ENCODE results near the gene APOBEC3C. TPM values are rescaled to one million over a fixed set of nuclear protein-coding genes. Genes with fewer than 3 reads are reported as not detected.
"Not testable (repeated sequence)": the region's sequence is repeated elsewhere in the genome, so short reads cannot be mapped to it uniquely, and the experiment has no call there.

The APOBEC3C gene
- total RNA-seq, 1 donor from 2014 or later = 34.7 TPM

DNA sequence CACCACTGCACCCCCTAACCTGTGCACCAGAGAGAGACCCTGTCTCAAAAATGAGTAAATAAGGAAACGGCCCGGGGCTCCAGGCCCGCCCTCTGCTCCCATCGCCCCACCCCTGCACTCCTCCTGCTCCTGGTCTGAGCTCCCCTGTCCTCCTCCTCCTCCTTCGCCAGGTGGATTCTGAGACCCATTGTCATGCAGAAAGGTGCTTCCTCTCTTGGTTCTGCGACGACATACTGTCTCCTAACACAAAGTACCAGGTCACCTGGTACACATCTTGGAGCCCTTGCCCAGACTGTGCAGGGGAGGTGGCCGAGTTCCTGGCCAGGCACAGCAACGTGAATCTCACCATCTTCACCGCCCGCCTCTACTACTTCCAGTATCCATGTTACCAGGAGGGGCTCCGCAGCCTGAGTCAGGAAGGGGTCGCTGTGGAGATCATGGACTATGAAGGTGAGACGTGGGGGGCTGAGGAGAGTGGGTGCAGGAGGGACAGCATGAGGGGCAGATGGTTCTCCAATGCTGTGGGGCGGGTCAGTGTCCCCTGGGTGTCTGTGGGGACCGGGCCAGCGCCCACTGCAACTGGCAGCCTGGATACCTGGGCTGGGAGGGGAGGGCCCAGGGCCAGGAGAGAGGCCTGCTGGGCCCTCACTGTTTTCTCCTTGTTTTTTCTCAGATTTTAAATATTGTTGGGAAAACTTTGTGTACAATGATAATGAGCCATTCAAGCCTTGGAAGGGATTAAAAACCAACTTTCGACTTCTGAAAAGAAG, 3.7 kb downstream of the APOBEC3C start:
- H3K36me3 Mint-ChIP-seq = peaks cover 2% of the 10 kb centered on the region
- TF ChIP-seq, protein P1, sequence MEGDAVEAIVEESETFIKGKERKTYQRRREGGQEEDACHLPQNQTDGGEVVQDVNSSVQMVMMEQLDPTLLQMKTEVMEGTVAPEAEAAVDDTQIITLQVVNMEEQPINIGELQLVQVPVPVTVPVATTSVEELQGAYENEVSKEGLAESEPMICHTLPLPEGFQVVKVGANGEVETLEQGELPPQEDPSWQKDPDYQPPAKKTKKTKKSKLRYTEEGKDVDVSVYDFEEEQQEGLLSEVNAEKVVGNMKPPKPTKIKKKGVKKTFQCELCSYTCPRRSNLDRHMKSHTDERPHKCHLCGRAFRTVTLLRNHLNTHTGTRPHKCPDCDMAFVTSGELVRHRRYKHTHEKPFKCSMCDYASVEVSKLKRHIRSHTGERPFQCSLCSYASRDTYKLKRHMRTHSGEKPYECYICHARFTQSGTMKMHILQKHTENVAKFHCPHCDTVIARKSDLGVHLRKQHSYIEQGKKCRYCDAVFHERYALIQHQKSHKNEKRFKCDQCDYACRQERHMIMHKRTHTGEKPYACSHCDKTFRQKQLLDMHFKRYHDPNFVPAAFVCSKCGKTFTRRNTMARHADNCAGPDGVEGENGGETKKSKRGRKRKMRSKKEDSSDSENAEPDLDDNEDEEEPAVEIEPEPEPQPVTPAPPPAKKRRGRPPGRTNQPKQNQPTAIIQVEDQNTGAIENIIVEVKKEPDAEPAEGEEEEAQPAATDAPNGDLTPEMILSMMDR (IDR thresholded peaks at IDR 0.05; ENCODE audit: unreplicated experiment) = no peak
- H3K4me3 Mint-ChIP-seq = no peak overlapping the region
- H3K27me3 Mint-ChIP-seq (ENCODE audit: low read depth) = no peaks in the 10 kb centered on the region
- H3K4me1 Mint-ChIP-seq = peaks cover 60% of the 10 kb centered on the region
- H3K27ac Mint-ChIP-seq = peak overlapping the region; percentile 21
- no peak for DNase-seq (ENCODE audit: low spot score in 2 of 2, unreplicated experiment in 2 of 2)
- no peaks in the 10 kb centered on the region for H3K9me3 Mint-ChIP-seq

DNA sequence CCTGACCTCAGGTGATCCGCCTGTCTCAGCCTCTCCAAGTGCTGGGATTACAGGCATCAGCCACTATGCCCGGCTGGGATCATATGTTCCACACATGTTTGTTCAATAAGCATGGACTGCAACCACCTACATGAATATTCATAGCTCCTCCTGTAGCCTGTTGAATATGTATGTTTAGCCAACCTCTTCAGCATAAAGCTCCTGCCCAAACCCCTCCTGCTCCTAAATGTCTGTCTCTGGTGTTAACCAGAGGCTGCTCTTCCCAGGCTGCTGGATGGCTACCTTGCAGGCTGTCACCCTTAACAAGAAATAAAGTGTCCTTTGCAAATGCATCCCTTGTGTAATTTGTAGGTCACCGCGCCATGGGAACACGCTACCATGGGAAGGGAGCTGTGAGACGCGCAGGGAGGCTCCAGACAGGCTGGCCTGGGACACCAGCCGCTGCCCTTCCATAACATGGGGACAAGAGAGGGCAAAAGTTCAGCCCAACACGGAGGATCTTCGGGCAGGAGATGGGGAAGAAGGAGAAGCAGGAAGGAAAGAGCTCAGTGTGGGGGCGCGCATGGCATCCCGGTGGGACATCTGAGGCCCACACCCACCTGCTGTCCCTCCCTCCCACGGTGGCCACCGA, 6.1 kb downstream of the APOBEC3C start:
- H3K27me3 Mint-ChIP-seq (ENCODE audit: low read depth); H3K9me3 Mint-ChIP-seq; H3K36me3 Mint-ChIP-seq; DNase-seq (ENCODE audit: low spot score in 2 of 2, unreplicated experiment in 2 of 2): not testable (repeated sequence)
- H3K27ac Mint-ChIP-seq = peak overlapping the region; percentile 84
- peak overlapping the region; percentile 57 for H3K4me3 Mint-ChIP-seq
- peaks cover 39% of the 10 kb centered on the region for H3K4me1 Mint-ChIP-seq

DNA sequence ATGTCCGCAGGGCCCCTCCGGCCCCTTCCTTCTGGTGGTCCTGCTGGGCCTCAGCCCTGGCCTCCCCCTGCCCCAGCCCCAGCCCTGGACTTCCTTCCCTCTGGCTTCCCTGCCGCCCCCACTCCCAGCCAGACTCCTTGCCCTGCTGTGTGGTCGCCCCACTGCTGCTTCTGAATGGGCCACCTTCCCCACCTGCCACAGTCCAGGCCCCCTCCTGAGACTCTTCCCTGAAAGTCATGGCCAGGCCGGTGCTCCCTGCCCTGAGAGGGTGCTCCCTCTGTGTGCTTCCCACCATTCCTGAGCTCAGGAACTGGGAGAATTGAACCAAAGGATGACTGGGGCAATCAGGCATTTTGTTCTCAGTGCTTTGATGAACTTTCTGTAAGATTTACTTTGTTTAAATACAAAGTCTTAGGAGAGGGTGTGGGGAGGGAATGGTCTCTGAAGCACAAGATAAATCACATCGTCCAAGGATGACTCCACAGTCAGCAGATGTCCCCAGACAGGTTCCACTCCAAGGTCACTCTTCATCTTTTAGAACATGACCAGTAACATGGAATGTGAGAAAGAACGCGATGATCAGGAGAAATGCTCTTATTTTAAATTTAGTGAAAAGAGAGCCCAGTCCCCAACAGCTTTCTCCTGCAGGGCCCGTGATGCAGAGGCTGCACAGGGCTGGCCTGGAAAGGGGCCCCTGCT, 7.6 kb downstream of the APOBEC3C start:
- peaks cover 36% of the 10 kb centered on the region for H3K4me1 Mint-ChIP-seq
- TF ChIP-seq, protein P1 (IDR thresholded peaks at IDR 0.05; ENCODE audit: unreplicated experiment) = no peak

DNA sequence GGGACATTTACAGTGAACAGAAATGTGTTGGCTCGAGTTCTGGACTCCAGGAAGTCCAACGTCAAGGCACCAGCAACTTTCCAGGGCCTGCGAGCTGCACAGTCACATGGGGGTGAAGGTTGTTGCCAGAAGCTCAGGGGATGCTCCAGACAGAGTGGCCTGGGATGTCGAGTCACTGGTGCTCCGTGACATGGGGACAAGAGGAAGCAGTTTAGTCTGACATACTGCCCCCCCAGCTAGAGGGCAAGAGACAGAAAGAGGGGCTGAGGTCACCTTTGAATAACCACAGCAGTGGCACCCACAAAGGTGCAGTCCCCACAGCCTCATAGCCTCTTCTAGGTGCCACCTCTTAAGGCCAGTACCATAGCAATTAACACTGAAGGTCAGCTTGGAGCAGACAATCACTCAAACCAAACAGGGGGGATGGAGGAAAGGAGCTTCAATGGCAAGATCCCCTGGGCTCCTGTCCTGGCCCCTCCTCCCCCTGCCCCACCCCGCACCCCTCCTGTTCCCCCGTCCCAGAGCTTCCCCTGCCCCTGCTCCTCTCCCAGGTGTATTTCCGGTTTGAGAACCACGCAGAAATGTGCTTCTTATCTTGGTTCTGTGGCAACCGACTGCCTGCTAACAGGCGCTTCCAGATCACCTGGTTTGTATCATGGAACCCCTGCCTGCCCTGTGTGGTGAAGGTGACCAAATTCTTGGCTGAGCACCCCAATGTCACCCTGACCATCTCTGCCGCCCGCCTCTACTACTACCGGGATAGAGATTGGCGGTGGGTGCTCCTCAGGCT, 10.7 kb downstream of the APOBEC3C start:
- DNase-seq (ENCODE audit: low spot score in 2 of 2, unreplicated experiment in 2 of 2) = no peak
- H3K27ac Mint-ChIP-seq = no peak overlapping the region
- H3K36me3 Mint-ChIP-seq = peaks cover 4% of the 10 kb centered on the region
- H3K27me3 Mint-ChIP-seq (ENCODE audit: low read depth) = no peaks in the 10 kb centered on the region
- peaks cover 37% of the 10 kb centered on the region for H3K4me1 Mint-ChIP-seq
- TF ChIP-seq, protein P1 (IDR thresholded peaks at IDR 0.05; ENCODE audit: unreplicated experiment) = no peak
- no peaks in the 10 kb centered on the region for H3K9me3 Mint-ChIP-seq
- H3K4me3 Mint-ChIP-seq = no peak overlapping the region

More for the DNA sequence above, 7.6 kb downstream of the APOBEC3C start:
- Mint-ChIP-seq H3K27me3 (ENCODE audit: low read depth) (no peaks in the 10 kb centered on the region), H3K4me3 (peak overlapping the region; percentile 57), H3K36me3 (peaks cover 6% of the 10 kb centered on the region), H3K9me3 (no peaks in the 10 kb centered on the region), H3K27ac (peak overlapping the region; percentile 84)
- DNase-seq (ENCODE audit: low spot score in 2 of 2, unreplicated experiment in 2 of 2) = no peak

DNA sequence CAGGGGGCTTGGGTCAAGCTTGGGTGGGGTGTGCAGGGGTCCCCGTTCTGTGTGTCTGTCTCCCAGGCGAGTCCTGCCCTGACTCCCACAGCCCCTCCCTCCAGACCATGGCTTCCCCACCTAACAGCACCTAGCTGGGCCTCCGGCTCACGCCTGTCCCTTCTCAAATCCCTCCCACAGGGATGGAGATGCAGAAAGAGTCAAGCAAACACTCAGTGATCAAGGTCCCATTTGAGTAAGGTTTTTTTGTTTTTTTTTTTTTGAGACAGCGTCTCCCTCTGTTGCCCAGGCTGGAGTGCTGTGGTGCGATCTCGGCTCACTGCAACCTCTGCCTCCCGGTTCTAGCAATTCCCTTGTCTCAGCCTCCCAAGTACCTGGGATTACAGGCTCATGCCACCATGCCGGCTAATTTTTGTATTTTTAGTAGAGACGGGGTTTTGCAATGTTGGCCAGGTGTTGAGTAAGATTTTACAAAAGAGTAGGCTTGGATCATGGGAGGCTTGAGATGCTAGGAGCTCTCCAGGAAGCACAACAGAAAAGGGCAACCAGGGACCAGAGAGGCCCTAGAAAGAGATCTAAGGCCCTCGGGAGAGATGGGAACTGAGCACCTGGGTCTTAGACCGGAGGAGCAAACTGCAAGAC, 12.6 kb downstream of the APOBEC3C start:
- Mint-ChIP-seq H3K27ac (no peak overlapping the region), H3K4me1 (peaks cover 19% of the 10 kb centered on the region), H3K9me3 (no peaks in the 10 kb centered on the region), H3K36me3 (peaks cover 4% of the 10 kb centered on the region), H3K4me3 (no peak overlapping the region), H3K27me3 (ENCODE audit: low read depth) (no peaks in the 10 kb centered on the region)
- TF ChIP-seq, protein P1 (IDR thresholded peaks at IDR 0.05; ENCODE audit: unreplicated experiment) = no peak
- DNase-seq (ENCODE audit: low spot score in 2 of 2, unreplicated experiment in 2 of 2) = no peak
